GM21381 (cell line): ENCODE measurements around the gene RPUSD3.
"Not testable (repeated sequence)": the region's sequence is repeated elsewhere in the genome, so short reads cannot be mapped to it uniquely, and the experiment has no call there.

Experiments used
- ATAC-seq: cut with Tn5 transposase; IDR thresholded peaks from one replicate; pipeline ENCODE4 v1.9.1; 2021; ENCODE audit warnings: mild to moderate bottlenecking, moderate library complexity; ENCODE audit not compliant: unreplicated experiment

The RPUSD3 gene

DNA sequence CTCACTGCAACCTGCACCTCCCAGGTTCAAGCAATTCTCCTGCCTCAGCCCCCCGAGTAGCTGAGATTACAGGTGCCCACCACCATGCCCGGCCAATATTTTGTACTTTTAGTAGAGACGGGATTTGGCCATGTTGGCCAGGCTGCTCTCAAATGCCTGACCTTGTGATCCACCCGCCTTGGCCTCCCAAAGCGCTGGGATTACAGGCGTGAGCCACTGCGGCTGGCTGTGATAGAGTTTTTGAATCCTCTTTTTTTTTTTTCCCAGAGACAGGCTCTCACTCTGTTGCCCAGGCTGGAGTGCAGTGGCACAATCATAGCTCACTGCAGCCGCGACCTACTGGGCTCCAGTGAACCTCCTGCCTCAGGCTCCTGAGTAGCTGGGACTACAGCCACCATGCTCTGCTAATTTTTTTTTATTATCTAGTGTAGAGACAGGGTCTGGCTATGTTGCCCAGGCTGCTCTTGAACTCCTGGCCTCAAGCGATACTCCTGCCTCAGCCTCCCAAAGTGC is 21.4 kb upstream of the RPUSD3 start:
- ATAC-seq: not testable (repeated sequence)

DNA sequence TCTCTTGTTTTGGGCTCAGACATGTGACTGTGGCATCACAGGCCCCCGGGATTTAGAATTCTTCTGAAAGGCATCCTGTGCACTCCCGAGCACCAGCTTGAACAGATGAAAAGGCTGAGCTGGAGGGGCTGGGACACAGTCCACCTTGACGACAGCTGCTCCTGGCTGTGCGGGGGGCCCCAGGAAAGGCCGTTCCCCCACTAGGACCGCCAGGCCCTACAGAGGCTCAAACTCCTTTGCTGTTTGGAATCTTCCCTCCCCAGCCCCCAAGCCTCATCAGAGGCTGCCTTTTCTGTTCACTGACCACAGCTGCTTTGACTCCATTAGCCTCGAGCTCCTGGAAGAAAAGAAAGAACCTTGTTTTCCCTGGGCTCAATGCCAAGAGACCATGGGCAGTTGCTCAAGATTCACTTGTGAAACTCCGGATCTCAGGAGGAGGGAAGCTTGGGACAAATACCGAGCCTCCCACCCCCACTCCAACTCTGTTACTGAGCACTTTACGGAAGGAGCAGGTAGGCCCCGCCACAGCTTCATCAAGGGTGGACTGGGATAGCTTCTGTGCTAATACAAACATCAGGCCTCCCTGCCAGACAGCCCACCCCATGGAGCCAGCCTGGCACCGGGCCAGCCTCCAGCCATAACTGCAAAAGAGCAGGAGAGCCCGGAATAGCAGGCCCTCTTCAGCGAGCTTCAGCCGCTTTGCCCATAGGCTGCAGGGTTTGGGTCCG is 20.6 kb upstream of the RPUSD3 start:
- no peak for ATAC-seq

DNA sequence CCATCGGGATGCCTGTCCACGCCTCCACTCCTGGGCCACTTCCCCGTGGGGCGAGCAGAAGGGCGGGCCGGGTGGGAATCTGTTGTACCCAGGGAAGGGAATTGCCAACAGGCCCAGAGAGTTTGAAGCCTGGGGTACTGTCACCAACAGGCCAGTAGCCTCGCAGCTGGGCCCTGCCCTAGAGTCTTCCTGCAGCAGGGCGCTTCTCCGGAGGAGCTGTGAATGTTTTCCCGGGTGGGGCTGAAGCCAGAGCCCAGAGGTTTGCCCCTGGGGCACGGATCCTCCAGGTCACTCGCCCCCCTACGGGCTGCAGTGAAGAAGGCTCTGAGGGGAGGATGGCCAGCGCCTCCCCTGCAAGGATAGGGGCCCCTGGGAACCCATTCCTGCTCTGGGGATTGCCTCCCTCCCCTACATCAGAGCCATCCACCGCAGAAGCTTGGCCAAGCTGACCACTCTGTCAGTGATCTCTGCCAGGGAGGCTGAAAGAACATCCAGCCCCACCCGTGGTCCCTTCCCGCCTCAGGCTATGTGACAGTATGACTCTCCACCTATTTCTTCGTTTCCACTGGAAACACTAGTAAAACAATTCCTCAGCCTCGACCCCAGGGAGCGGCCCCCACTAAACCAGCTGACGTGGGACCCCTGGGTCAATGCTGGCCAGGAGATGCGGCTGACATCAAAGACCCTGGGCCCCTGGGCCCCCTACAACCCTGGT is 19.4 kb upstream of the RPUSD3 start:
- ATAC-seq: no peak

DNA sequence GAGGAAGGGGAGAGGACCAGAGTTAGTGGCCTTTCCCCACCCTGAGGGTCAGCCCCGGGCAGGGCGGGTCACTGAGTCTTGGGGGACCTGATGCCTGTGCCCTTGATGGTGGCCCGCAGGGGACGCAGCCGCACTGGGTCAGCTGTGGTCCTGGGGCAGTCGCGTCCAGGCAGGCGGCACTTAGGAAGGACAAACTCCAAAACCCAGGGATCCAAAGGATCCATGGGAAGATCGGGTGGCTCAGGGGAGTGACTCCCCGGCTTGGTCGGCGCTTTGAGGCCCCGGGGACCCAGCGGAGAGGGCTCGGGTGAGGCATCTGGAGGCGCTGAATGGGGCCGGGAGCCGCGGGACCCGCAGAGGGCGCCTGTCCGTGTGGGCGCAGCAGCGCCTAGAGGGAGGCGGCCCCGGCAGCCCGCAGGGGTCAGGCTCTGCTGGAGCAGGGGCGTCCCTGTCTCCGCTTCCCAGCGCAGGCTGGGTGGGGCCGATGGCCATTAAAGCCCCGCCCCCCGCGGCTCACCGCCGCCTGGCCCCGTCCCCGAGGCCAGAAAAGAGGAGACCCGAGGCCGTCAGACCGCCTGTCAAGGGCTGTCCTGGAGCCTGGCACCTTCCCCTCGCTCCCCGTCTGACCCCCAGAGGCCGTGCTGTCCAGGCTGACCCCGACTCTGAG is 18.7 kb upstream of the RPUSD3 start:
- no peak for ATAC-seq

DNA sequence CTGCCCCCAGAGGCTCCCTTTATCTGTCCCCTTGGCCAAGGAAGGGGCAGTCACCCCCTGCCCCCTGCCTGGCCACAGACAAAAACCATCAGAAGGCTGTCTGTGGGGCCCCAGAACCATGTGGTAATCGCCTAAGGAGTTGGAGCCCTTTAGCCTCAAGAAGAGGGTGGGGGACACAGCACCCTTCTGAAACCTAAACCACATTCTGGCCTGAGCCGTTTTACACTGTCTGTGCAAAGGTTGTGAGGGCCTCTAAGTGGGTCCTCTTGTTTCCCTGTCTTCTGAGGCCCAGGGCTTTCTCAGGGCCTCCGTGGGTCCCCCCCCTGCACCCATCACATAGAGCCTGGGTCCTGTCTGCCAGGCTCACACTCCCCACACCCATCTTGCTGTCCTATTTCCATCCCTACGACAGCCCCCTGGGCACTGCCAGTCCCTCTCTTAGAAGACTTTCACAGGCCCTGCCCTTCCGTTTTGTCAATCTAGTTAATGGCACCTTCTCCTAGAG is 17.9 kb upstream of the RPUSD3 start:
- no peak for ATAC-seq

DNA sequence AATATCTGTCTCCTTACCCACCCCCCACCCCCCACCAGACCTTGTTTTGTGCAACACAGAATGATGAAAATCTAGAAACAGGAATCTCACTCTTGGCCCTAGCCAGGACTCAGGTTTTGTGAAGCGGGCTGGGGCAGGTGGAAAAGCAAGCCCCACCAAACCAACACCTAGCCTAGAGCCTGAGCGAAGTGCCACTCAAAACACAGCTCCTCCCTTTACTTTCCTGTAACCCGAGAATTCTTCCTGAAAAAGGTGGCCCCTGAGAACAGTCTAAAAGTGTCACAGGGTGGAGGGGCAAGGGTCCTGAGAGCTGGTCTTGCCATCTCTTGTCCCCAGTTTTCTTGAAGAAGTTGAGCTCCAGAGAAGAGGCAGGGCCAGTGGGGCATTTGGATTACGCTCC is 17.4 kb upstream of the RPUSD3 start:
- no peak for ATAC-seq

DNA sequence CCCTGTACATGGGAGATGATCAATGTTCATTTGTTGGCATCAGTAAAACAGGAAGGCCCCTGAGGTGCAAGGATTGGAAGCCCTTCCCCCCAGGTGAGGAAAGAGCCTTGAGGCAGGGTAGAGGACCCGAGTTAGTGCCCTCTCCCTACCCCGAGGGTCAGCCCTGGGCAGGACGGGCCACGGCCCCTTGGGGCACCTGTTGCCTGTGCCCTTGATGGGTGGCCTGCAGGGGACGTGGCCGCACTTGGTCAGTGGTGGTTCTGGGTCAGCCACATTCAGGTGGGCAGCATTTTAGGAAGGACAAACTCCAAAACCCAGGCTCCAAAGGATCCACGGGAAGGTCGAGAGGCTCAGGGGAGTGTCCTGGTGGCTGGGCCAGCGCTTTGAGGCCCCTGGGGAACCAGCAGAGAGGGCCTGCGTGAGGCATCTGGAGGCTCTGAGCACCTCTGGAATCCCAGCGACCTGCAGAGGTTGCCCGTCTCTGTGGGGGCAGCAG is 15.8 kb upstream of the RPUSD3 start:
- no peak for ATAC-seq

DNA sequence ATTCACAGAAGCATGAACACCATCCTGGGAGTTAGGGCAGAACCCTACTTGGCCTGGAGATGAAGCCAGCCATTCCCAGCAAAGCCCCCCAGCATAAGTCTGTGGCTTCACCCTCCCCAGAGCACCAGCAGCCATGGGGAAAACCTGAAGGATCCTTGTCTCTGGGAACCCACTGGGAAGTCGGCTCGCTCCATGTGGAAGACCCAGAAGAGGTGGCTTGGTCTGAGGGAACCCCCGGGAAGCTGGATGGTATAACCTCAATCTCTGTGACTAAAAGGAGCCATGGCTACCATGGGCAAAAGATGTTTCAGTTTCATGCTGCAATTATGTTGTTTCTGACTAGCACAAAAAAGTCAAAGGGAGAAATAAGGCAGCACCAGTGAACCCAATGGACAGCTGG is 11.8 kb upstream of the RPUSD3 start:
- no peak for ATAC-seq

DNA sequence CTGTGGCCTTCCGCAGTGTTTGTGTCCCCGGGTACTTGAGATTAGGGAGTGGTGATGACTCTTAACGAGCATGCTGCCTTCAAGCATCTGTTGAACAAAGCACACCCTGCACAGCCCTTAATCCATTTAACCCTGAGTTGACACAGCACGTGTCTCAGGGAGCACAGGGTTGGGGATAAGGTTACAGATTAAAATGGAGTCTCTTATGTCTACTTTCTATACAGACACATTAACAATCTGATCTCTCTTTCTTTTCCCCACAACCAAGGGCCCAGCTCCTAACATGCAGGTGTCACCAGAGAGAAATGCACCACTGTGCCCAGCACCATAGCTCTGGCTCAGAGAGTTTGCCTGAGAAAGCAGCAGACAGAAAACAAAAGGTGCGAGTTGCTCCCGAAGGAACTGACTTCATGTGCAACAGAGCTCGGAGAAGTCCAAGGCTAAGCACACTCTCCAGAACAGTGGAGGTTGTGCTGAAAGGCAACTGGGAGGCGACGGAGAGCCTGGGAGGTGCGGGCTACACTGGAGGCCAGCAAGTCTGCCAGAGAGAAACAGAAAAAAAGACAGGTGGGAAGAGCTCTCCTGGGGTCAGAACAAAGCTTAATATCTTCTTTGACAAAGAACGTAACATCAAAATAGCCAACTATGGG is 10.6 kb upstream of the RPUSD3 start:
- ATAC-seq: not testable (repeated sequence)

DNA sequence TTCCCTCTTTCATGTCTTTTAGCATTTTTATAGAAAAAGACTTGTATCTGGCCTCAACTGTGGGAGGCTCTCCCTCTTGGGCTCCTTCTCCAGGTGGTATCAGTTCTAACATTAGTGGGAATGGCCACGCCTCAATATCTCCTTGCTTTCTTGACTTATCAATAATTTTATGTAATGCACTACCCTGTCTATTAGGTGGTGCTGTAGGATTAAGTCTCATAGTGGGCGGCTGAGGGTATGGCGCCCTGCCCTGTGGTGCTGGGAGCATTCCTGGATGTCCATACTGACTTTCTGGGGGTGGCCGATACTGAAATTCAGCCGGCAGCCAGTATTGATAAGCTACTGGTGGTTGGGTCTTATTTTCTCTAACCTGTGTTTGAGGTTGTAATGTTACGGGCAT is 8.7 kb upstream of the RPUSD3 start:
- ATAC-seq: no peak

DNA sequence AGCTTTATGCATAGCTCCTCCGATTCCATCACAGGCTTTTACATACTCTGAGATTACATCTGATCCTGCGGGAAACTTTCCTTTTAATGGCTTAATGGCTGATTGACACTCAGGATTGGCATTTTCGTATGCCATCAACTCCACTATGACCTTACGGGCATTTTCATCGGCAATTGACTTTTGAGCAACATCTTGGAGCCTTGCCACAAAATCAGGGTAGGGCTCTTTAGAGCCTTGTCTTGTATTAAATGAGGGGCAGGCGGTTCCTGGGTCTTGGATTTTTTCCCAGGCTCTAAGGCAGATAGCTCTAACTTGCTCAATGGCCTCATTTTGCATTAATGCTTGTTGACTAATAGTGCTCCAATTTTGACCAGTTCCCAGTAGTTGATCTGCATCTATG is 8.1 kb upstream of the RPUSD3 start:
- ATAC-seq: not testable (repeated sequence)

DNA sequence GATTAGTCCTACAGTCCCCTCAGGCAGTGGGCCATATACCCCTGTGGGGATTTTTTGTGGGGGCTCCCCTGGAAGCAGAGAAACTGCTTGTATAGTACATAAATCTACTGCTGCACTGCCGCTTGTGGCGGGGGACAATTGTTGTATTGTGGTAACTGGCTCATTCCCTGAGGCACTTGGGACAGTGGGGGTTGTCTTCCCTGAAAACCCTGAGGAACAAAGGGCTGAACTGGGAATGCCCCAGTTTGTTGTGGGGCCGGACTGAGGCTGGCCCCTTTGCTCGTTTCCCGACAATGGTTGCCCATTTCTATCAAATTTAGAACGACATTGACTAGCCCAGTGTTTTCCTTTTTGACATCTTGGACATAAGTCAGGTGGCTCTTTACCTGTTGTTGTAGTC is 7.6 kb upstream of the RPUSD3 start:
- not testable (repeated sequence) for ATAC-seq

DNA sequence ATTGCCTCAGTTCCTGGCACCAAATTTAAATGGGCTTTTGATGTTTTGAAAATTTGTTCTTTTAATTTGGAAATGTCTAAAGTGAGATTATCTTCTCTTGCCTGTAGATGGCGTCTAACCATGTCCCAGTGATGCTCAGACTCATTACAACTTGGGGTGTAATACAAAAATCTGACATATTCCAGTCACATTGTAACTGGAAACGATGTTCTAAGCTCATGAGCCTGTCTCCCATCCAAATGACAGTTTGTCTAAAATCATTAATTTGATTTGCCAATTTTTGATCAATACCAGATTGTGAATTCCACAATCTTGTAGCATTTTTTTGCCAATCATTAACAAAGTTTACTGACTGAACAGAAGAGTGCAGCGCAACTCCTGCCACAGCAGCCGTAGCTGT is 5.1 kb upstream of the RPUSD3 start:
- not testable (repeated sequence) for ATAC-seq

DNA sequence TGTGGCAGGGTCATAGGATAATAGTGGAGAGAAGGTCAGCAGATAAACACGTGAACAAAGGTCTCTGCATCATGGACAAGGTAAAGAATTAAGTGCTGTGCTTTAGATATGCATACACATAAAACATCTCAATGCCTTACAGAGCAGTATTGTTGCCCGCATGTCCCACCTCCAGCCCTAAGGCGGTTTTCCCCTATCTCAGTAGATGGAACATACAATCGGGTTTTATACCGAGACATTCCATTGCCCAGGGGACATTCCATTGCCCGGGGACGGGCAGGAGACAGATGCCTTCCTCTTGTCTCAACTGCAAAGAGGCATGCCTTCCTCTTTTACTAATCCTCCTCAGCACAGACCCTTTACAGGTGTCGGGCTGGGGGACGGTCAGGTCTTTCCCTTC is 4.1 kb upstream of the RPUSD3 start:
- ATAC-seq: not testable (repeated sequence)

DNA sequence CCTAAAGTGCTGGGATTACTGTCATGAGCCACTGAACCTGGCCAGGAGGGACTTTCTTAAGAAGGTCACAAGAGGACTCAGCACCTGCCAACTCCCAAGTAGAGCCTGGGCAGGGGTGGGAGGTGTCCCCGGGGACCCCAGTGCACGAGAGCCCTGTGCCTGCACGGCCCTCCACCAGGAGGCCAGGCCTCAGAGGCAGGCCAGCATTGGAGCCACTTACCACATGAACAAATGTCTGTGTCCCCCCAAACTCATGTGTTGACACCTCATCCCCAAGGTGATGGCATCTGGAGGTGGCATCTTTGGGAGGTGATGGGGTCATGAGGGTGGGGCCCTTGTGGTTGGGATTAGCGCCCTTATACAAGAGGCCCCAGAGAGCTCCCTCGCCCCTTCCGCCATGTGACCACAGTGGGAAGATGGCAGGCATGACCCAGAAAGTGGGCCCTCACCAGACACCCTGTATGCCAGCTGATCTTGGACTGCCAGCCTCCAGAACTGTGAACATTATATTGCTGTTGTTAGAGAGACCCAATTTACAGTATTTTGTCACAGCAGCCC is 3.2 kb upstream of the RPUSD3 start:
- ATAC-seq: no peak

DNA sequence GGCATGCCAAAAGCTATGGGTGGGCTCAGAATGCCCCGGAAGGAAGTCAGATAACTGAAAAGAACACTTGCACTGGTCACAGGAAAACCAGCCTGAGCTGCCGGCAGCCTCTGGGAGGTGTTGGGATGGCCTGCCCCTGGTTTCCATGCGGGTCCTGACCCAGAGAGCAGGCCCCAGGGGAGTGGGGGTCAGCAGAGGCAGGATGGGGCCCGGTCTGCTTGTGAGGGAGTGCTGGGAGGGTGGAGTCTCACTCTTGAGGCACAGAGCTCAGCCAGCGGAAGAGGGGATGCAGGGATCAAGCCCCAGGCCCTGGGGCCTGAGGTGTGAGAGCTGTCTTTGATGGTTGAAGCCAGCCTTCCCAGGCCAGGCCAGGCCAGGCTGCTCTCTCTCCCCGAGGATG is 2.4 kb upstream of the RPUSD3 start:
- no peak for ATAC-seq

DNA sequence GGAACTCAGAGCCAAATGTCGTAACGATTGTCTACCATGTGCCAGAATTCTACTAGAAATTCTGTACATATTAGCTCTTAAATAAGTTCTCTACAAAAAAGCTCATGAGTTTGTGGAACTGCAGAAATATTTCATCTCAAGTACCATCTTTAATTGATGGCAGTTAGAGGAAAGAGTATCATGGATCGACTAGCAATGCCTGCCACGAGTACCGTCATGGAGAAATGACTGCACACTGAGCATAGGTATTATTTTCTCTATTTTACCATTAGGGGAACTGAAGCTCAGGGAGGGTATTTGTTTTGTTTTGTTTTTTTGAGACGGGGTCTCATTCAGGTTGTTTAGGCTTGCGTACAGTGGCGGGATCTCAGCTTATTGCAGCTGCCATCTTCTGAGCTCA is 2.8 kb downstream of the RPUSD3 start:
- ATAC-seq: no peak

DNA sequence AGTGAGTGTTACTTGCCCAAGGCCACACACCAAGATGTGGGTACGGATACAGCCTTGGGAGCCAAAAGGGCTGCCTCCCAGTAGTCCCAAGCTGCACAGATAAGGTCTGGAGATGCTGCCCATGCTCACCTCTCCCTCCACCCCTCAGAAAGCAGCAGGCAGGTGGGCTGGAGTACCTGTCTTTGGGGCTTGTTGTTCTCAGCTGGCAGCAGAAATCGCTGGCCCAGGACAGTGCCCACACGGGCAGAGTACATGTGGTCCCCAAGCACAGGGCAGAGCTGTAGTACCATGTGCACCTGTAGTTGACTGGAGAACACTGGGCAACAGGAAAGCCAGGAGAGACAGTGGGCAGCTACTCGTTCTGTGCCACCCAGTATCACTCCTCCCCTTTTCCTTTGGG is 5.0 kb downstream of the RPUSD3 start:
- ATAC-seq: no peak

DNA sequence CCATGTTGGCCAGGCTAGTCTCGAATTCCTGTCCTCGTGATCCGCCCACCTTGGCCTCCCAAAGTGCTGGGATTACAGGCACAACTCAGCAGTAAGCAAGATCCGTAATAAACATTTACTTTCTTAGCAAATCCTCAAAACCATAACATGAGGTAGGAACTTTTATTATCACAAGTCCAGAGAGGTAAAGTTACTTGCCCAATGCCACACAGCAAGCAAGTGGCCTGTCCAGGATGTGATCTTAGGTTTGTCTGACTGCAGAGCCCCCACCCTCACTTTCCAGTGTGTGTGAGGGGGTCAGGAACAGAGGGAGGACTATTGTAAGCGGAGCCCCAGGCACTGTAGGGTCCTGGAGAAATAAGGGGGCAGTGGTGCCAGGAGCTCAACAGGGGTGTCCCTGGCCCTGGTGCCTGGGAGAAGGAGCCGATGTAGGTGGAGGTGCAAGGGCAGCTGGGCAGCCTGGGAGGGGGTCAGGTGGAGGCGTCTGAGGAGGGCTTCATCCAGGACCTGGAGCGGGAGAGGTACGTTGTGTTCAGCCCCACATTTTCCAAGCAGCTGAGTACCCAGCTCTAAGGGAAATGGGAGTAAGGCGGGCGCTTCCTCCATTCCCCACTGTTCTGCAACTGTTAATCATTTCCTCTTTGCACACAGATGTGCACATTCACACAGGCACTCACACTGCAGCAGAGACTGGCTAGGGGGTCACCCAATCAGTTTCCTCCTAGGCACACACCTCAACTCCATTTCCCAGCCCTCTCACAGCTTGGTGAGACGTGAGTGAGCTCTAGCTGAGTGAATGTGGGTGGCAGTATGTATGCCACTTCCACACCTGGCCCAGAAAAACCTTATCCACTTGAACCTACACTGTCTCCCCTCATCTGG is 5.9 kb downstream of the RPUSD3 start:
- ATAC-seq: no peak
